Measurements from ENCODE around the gene OGFOD3. TPM values are rescaled to one million over a fixed set of nuclear protein-coding genes. Genes with fewer than 3 reads are reported as not detected.
A peak's percentile ranks its signal among the peaks of the same experiment; 100 is the strongest.
"Not testable (repeated sequence)": the region's sequence is repeated elsewhere in the genome, so short reads cannot be mapped to it uniquely, and the experiment has no call there.

Gene OGFOD3
- total and polyA plus RNA-seq, 12 donors, result 17.9 to 131 (median 42.0) TPM

DNA sequence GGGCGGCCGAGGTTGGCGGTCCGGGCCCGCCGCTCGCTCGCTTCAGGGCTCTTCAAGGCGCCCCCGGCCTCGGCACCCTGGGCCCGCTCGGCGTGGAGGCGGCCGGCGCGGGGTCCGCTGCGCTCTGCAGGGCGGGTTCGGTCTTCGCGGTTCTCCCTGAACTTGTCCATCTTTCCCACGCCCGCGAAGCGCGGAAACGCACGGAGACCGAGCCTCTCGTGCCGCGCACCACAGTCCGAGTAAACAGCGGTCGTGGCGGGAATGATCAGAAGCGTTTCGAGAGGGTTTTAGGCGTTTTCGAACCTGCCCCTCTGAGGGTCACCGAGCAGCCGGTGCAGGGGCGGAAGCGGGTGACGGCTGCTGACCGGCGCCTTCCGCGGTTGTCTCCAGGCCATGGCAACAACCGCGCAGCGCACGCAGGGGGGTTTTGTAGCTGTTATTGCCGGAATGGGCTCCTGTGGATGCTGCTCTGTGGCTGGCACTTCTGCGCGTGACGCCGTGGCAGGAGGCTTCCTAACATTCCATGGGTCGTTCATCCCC is 40.6 kb upstream of the OGFOD3 start:
- Histone ChIP-seq H3K4me3 (peak overlapping the region; percentile 53 to 98 (median 76)), H3K36me3 (replicated peaks in 1 of 2) (peaks cover 0 to 40% of the 10 kb centered on the region in 2 donors), H3K4me1 (replicated peaks in 1 of 2) (peaks cover 15 to 38% of the 10 kb centered on the region in 2 donors), H3K27ac (peak overlapping the region; percentile 48 to 100 (median 98)), H3K9me3 (replicated peaks in 1 of 3) (no peaks in the 10 kb centered on the region), H3K27me3 (no peaks in the 10 kb centered on the region)
- WGBS, 4 donors, result 0% methylated on average over 30 to 62 of the region's 62 CpGs; no CpG with 5 or more reads in 1 of the 4 donors
- intact Hi-C loops (cut with DNase I), result no loop called here
- DNase-seq, result peak in 3 of 7 donors; percentile 50 to 65 (median 56)
- TF ChIP-seq POLR2A (IDR thresholded peaks at IDR 0.05) (no peak), CTCF (IDR thresholded peaks at IDR 0.05) (no peak)

DNA sequence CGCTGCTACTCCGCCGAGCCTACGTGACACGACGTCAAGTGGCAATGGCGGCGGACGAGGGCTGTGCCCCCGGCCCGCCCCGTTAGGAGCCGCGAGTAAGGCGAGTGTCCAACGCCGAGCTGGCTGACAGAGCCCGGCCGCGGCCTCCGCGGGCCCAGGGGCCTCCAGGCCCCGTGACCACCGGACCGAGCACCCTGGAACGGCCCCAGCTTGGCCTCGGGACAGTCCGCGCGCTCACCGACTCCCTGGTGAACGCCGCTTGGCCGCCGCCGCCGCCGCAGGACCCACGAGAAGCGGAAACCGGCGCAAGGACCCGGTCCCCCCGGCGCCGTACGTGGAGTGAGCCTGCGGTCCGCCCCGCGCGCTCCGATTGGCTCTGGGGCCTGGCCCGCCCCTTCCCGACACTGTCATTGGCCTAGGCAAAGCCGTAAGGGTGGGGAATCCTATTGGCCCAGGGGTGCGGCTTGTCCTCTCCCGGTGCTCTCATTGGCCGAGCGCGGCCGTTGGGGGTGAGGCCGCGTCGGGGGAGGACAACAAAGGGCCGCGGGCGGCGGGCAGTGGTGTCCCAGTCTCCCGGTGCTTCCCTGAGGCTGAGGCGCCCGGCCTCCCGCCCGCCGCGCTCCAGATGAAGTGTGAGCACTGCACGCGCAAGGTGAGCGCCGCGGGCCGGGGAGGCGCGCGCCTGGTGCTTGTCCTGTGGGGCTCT is 39.9 kb upstream of the OGFOD3 start, which contains the start of gene NARF:
TSS of gene NARF (plus strand) at position 563 of the 706 bp plus-strand sequence. CDS start at position 626, 63 bp downstream.
- H3K27me3 ChIP-seq, result no peaks in the 10 kb centered on the region
- DNase-seq, result peak; percentile 98 to 99 (median 99)
- H3K27ac ChIP-seq, result peak within 1 kb of the TSS; percentile 84 to 100 (median 99)
- TF ChIP-seq CTCF (IDR thresholded peaks at IDR 0.05), result peak in 1 of 6 experiments; percentile 16
- TF ChIP-seq POLR2A (IDR thresholded peaks at IDR 0.05), result peak; percentile 97 to 98
- peaks cover 0 to 34% of the 10 kb centered on the region in 2 donors for H3K36me3 ChIP-seq (replicated peaks in 1 of 2)
- H3K9me3 ChIP-seq (replicated peaks in 1 of 3), result no peaks in the 10 kb centered on the region
- WGBS, 4 donors, result 0% methylated on average over 3 to 85 of the region's 85 CpGs; no CpG with 5 or more reads in 1 of the 4 donors
- intact Hi-C loops (cut with DNase I), result no loop called here
- peaks cover 10 to 31% of the 10 kb centered on the region in 2 donors for H3K4me1 ChIP-seq (replicated peaks in 1 of 2)
- peak within 1 kb of the TSS; percentile 53 to 98 (median 76) for H3K4me3 ChIP-seq

- Histone ChIP-seq H3K9me3 (replicated peaks in 1 of 3) (no peaks in the 10 kb centered on the region), H3K4me3 (peak overlapping the region in 2 of 4 donors; percentile 64 to 98), H3K4me1 (replicated peaks in 1 of 2) (peaks cover 10 to 30% of the 10 kb centered on the region in 2 donors), H3K36me3 (replicated peaks in 1 of 2) (peaks cover 0 to 29% of the 10 kb centered on the region in 2 donors), H3K27ac (peak overlapping the region; percentile 84 to 100 (median 99)), H3K27me3 (no peaks in the 10 kb centered on the region)
- TF ChIP-seq POLR2A (IDR thresholded peaks at IDR 0.05) (no peak), CTCF (IDR thresholded peaks at IDR 0.05) (no peak)
- DNase-seq, result no peak
- WGBS, 4 donors, result 0 to 1% (median 0%) methylated on average over 5 to 8 of the region's 8 CpGs
- intact Hi-C loops (cut with DNase I), result no loop called here
These were observed 39.5 kb upstream of the OGFOD3 start for GRCh38 chr17:82457929-82458178.

DNA sequence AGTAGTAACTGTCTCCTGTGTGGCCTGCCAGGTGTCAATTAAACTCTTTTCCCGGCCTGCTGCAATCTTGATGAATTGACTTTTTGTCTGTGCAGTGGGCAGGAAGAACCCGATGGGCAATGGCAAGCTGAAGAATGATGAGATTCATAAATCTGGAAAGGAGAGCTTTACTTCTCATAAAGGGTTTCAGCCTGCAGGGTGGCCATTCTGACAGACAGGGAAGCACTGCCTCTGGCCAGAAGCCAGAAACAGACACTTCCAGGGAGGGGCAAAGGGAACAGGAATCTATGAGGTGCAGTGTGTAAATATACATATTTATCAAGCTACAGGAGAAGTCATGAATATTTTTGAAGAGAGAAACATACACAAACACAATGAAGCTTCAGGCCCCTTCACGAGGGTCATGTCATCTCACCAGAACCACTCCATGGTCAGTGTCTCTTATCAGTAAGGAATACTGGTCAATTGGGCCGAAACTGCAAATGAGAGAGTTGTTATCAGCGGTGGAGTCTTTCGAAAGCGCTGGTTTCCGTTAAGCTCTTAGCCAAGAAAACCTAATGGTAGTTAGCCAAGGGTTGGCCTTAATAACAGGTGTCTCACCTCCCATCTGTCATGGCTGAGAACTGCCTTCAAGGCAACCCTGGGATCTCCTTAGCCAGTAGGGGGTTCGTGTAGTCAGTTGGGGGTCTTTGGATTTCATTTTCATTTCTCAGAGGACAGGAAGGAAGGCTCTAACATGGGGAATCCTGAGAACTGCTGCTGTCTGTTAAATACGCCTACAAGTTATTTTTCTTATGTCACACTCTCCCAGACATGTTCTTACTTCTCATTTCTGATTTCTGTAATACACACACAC is 38.9 kb upstream of the OGFOD3 start:
- no peak for TF ChIP-seq POLR2A (IDR thresholded peaks at IDR 0.05)
- no peak for TF ChIP-seq CTCF (IDR thresholded peaks at IDR 0.05)
- intact Hi-C loops (cut with DNase I), result no loop called here

GRCh38 chr17:82453706-82454105 is 35.3 kb upstream of the OGFOD3 start:
- H3K36me3 ChIP-seq (replicated peaks in 1 of 2); H3K9me3 ChIP-seq (replicated peaks in 1 of 3); H3K27me3 ChIP-seq; H3K4me3 ChIP-seq; intact Hi-C loops (cut with DNase I); DNase-seq; H3K27ac ChIP-seq: not testable (repeated sequence)
- 92 to 99% (median 94%) methylated on average over 10 to 21 of the region's 21 CpGs for WGBS, 4 donors
- peaks cover 5 to 37% of the 10 kb centered on the region in 2 donors for H3K4me1 ChIP-seq (replicated peaks in 1 of 2)

More for the DNA sequence above, 38.9 kb upstream of the OGFOD3 start:
- Histone ChIP-seq H3K4me3 (peak overlapping the region in 1 of 4 donors; percentile 98), H3K27ac (peak overlapping the region; percentile 84 to 100 (median 99)), H3K9me3 (replicated peaks in 1 of 3) (no peaks in the 10 kb centered on the region), H3K27me3 (no peaks in the 10 kb centered on the region), H3K4me1 (replicated peaks in 1 of 2) (peaks cover 10 to 30% of the 10 kb centered on the region in 2 donors), H3K36me3 (replicated peaks in 1 of 2) (peaks cover 0 to 24% of the 10 kb centered on the region in 2 donors)
- peak in 5 of 7 donors; percentile 50 to 64 (median 56) for DNase-seq
- WGBS, 4 donors, result 40 to 59% (median 52%) methylated on average over 10 of the region's 10 CpGs

- intact Hi-C loops (cut with DNase I); H3K27me3 ChIP-seq: not testable (repeated sequence)
These were observed 34.8 kb upstream of the OGFOD3 start for GRCh38 chr17:82453151-82453550.

More at GRCh38 chr17:82453151-82453550, 34.8 kb upstream of the OGFOD3 start:
- H3K36me3 ChIP-seq (replicated peaks in 1 of 2); H3K9me3 ChIP-seq (replicated peaks in 1 of 3); H3K27ac ChIP-seq; DNase-seq; H3K4me3 ChIP-seq: not testable (repeated sequence)
- peaks cover 5 to 37% of the 10 kb centered on the region in 2 donors for H3K4me1 ChIP-seq (replicated peaks in 1 of 2)
- 86 to 97% (median 89%) methylated on average over 7 of the region's 7 CpGs for WGBS, 4 donors
